HG03354 (cell line): Measurements from ENCODE around the gene BCL2L2.
"Not testable (repeated sequence)": the region's sequence is repeated elsewhere in the genome, so short reads cannot be mapped to it uniquely, and the experiment has no call there.

Source experiments
- ATAC-seq: cut with Tn5 transposase; IDR thresholded peaks from one replicate; pipeline ENCODE4 v1.9.1; 2021; ENCODE audit warnings: mild to moderate bottlenecking; ENCODE audit not compliant: unreplicated experiment, poor library complexity, severe bottlenecking

The BCL2L2 gene

DNA sequence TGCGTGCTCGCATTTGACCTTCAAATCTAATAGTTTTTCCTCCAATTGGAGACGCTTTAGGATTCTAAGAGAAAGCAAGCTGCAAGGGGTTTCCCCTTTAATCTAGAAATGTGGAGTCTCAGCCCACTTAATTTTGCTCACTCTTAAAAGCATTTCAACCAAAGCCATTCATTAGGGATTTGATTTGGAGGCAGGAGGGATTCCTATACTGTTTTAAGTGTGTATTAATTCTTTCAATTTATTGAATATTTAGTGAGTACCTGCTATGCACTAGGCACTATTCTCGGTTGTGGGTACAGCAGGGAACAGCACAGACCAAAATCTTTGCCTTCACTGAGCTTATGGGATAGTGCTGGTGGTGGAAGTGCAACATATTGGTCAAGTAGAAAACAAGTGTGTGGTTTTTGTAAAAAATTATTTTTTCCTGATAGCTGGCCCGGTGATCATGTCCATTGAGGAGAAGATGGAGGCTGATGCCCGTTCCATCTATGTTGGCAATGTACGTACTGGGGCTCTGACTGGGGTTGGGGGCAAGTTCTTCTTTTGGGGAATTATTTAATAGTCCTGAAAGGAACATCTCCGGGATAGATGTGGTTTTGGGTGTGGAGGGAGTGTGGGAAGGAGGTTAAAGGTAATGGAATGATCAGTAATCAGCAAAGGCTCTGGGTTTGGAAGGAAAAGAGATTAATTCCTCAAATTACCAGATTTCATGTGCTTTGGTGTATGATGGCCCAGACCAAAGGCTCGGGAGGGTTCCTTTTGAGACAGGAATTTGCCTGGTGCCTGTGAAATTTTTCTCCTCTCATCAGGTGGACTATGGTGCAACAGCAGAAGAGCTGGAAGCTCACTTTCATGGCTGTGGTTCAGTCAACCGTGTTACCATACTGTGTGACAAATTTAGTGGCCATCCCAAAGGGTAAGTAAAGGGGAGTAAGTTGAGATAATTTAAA is 16.2 kb downstream of the BCL2L2 start:
- no peak for ATAC-seq

DNA sequence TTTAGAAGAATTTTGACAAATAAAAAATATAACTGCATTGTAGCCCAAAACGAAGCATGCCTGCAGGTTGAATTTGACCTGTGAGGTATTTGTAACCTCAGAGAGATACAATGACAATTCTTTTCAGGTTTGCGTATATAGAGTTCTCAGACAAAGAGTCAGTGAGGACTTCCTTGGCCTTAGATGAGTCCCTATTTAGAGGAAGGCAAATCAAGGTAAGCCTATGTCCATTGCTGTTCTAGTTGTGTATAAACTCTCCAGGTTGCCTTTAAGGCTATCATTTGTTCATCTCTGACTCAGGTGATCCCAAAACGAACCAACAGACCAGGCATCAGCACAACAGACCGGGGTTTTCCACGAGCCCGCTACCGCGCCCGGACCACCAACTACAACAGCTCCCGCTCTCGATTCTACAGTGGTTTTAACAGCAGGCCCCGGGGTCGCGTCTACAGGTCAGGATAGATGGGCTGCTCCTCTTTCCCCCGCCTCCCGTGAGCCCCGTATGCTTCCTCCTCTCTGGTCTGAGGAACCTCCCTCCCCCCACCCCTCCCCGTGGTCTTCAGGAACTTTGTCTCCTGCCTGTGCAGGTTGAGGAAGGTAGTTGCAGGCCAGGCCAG is 17.3 kb downstream of the BCL2L2 start:
- ATAC-seq: no peak

DNA sequence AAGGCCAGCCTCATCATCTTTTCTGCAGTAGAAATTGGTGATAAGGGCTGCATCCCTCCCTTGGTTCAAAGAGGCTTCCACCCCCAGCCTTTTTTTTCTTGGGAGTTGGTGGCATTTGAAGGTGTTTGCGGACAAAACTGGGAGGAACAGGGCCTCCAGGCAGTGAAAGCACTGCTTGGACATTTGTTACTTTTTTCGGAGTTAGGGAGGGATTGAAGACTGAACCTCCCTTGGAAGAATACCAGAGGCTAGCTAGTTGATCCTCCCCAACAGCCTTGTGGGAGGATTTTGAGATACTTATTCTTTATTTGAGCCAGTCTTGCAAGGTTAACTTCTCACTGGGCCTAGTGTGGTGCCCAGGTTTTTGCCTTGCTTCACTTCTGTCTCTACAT is 17.8 kb downstream of the BCL2L2 start:
- no peak for ATAC-seq

DNA sequence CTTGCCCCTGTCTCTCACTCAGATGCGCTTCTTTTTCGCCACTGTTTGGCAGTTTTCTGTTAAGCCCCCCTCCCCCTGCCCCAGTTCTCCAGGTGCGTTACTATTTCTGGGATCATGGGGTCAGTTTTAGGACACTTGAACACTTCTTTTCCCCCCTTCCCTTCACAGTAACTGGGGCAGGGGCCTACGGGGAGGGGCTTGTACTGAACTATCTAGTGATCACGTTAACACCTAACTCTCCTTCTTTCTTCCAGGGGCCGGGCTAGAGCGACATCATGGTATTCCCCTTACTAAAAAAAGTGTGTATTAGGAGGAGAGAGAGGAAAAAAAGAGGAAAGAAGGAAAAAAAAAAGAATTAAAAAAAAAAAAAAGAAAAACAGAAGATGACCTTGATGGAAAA is 18.4 kb downstream of the BCL2L2 start:
- no peak for ATAC-seq

DNA sequence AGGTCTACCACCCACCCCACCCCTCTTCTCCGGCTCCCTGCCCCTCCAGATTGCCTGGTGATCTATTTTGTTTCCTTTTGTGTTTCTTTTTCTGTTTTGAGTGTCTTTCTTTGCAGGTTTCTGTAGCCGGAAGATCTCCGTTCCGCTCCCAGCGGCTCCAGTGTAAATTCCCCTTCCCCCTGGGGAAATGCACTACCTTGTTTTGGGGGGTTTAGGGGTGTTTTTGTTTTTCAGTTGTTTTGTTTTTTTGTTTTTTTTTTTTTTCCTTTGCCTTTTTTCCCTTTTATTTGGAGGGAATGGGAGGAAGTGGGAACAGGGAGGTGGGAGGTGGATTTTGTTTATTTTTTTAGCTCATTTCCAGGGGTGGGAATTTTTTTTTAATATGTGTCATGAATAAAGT is 19.1 kb downstream of the BCL2L2 start:
- ATAC-seq: not testable (repeated sequence)

DNA sequence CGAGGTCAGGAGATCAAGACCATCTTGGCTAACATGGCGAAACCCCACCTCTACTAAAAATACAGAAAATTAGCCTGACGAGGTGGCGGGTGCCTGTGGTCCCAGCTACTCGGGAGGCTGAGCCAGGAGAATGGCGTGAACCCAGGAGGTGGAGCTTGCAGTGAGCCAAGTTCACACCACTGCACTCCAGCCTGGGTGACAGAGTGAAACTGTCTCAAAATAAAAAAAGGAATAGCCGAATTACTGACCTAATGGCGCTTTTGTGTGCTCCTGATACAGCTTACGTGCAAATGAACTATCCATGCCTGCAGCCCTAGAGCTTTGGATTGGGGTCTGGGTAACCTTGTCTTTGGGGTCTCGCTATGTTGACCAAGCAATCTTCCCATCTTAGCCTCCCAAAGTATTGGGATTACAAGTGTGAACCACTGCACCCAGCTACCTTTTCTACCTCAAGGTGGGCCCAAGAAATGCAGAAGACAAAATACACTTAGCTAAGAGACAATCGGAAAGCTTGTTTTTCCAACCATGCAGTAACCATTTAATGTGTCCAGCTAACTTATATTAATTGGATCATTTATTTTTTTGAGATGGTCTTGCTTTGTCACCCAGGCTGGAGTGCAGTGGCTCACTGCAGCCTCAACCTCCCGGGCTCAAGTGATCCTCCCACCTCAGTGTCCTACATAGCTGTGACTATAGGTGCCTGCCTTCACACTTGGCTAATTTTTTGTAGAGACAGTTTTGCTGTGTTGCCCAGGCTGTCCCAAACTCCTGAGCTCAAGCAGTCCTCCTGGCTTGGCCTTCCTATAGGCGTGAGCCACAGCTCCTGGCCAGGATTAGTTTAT is 20.1 kb downstream of the BCL2L2 start:
- no peak for ATAC-seq

DNA sequence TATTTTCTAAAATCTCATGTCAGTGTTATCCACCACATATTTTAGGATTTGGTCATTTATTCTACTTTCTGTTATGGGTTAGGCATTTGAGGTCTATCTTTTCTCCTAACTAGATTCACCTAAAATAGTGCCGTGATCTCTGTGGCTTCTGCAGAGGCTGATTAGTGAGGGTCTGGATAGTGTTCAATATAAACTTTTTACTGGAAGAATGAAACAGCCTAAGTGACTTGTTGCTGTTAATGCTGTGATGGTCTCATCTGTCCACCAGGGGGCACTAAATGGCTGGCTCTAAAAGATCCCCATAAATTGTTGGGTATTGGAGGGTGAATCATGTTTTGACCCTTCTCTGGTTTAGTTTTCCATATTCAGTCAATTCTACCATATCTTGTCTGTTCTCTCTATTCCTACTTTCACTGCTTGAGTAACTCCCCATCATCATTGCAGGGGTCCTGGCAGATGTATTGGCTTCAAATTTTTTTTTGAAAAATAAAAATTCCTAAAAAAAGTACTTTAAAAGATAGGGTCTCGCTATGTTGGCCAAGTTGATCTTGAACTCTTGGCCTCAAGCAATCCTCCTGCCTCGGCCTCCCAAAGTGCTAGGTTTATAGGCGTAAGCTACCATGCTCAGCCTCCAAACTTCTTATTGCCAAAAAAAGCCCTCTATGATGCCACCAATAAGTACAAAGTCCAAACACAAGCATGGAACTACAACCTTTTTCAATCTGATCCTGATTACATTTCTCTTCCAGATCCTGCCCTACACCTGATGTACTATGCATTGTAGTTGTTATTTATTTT is 21.5 kb downstream of the BCL2L2 start:
- ATAC-seq: no peak

DNA sequence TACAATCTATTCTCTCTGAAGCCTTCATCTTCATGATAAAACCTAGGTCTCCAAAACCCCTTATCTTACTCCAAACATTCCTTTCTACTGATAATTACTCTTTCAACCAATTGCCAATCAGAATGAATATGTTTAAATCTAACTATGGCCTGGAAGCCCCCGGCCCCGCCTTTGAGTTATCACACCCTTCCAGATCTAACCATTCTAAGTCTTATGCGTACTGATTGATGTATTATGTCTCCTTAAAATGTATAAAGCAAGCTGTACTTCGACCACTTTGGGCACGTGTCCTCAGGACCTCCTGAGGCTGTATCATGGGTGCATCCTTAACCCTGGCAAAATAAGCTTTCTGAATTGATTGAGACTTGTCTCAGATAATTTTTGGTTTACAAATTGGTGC is 29.0 kb downstream of the BCL2L2 start:
- no peak for ATAC-seq

DNA sequence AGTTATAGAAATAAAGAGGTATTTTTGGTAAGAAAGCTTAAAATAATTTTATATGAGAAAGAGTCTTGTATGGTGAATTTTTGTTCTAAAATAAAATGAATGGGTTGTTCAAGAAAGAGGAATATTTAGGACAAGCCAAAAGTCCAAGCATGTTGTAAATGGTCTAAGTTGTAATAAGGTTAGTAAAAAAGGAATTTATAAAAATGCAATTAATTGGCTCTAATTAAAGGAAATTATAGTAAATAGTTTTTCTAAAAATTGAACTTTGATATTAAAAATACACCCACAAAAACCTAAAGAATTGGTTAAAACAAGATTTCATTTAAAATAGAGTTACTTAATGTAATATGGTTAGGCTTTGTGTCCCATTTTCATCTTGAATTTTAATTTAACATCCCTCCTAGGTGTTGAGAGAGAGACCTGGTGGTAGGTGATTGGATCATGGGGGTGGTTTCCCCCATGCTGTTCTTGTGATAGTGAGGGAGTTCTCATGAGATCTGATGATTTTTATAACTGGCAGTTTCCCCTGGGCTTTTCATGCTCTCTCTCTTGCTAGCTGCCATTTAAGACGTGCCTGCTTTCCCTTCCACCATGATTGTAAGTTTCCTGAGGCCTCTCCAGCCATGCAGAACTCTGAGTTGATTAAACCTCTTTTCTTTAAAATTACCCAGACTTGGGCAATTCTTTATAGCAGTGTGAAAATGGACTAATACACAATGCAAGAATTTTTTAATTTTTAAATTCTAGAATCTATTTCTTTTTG is 33.1 kb downstream of the BCL2L2 start:
- ATAC-seq: no peak

DNA sequence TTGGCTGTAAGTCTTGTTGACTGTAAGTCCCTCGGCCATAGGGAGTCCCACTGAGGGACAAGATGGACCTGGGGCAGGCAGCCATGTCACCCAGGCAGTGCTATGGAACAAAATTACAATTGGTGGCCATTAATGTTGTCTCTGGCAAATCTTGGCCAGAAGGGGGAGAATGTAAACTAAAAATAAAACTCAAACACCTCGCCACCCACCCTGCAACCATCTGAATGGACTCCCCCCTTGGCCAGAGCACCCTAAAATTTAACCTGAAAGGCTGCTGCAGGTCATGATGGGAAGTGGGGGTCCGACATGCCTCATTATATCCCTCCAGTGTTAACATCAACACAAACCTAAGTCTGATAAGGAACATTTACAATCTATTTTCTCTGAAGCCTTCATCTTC is 37.8 kb downstream of the BCL2L2 start:
- no peak for ATAC-seq

DNA sequence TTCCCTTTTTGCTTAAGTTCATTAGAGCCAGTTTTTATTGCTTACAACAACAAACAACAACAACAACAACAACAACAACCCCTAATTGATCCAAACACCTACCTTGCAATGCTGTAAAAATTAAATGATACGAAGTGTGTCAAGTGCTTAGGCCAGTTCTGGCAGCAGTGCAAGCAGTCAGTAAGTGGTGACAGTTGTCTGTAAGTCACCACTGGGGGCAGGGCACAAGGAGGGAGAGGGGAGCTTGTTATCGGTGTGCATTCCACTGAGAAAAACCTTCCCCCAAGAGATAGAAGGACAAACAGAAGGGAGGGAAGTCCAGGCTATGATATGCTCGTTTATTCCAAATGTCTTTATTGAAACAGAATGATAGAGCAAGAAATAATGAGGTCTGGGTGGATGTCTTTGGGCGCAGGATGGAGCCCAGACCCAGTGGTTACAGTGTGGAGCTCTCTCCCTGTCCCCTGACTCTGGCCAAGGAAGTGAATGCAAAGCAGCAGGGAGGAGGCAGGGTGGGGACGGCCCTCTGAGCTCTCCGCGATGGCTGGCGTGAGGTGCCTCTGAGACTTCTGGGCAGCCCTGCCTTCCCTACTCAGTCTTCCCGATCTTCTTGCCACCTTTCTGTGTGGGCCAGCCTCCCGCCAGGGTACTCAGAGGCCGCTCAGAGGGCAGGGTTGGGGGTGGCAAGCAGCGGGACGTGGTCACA is 39.5 kb downstream of the BCL2L2 start:
- ATAC-seq: no peak

DNA sequence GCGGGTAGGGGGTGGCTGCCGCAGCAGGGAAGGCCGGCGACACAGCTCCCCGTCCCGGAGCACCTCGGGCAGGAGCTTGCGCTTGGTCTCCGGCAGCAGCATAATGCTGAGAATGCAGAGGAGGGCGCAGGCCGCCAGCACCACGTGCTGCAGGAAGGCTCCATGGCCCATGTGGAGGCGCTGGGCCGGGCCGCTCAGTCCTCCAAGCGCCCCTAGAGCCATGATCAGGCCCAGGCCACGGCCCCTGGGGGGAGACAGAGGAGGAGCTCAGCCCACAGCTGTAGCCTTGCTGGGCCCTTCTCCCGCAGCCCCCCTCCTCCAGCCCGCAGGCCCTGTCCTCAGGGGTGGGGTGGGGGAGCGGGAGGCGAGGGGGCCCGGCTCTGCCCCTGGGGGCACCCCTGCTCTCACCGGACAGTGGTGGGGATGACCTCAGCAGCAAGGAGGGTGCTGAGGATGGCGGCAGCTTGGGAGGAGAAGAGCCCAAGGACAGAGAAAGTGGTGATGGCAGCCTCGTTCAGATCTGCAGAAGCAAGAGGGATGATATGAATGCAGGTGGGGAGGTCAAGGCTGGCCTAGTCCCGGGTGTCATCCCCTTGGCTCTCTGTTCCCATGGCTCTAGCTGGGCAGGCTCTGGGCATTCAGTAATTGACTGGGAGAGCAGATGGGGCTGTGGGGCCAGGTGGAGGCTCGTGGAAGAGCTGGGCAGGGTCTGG is 40.2 kb downstream of the BCL2L2 start:
- ATAC-seq: no peak

DNA sequence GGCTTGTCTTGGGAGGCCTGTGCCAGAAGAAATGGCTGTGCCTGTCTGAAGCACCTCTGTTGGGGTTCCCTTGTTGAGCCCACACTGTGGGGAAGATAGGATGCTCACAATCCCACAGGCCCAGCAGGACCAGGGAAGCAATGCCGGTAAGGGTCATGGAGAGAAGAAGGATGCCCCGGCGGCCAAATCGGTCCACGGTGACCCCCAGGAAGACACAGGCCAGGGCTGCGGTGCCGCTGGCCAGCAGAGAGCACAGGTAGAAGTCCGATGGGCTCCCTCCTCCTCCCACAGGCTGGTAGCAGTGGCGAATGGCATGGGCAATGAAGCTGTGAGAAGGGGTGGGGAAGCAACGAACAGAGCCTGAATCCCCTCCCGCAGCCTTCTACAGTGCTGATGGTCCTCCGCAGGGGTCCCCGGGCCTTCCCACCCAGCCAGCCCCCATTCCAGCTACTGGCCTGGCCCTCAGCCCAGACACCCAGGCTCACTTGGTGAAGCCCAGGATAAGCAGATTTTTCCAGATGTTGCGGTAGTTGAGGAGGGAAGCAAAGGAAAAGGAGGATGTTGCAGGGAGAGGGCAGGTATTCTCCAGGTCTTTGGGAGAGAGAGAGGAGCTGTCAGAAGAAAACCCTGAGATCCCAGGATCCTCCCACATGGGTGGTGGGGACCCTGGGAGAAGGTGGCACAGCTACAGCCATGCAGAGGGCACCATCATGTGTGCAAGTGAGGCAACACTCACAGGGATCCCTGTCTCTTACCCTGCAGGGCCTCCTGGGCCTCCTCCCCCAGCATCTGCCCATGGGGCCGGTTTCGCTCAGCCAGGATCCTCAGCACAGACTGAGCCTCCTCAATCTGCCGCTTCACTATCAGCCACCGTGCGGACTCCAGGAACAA is 41.0 kb downstream of the BCL2L2 start:
- ATAC-seq: no peak

DNA sequence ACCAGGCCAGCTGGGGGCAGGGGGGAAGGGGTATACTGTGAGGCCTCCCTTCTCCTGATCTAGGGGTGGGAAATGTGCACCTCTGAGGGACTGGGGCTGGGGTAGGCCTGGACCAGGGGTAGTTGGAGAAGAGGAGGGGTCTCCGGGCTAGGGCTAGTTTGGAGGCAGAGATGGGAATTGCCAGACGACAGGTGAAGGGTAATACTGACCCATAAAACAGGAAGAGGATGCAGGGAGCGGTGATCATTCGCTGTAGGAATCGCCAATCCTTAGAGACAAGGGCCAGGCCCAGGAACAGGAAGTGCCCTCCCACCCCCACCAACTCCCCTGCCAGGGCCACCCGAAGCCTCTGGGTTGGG is 41.6 kb downstream of the BCL2L2 start:
- ATAC-seq: no peak

DNA sequence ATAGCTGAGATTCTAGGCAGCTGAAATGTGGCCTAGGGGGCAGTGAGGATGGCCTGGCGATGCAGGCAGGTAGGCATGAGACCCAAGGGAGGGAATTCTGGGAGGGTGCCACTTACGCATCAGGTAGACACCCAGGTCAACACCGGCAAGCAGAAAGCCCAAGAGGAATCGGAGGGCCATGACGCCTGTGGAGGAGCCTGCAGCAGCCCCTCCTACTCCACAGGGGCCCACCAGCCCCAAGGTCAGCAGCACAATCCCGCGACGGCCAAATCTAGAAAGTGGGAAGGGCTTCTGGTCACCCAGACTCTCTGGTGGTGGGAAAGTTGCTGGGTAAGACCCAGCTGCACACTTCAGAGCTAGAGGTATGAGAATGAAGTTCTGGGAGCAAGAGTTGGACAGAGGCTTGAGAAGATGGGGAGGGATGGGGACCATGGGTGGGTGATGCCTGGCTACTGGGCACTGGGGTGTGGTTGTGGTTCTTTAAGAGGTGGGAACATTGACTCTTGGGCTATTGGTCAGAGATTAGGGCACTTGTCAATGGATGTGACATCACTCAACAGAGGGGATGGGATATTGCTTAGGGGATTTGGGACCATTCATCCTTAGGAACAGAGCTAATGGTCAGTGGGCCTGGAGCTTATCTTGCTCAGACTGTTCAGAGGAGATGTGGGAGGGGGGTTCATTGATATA is 42.7 kb downstream of the BCL2L2 start:
- no peak for ATAC-seq
